Neural progenitor cell (in vitro differentiated cells): ENCODE results near the gene NRBF2. TPM values are rescaled to one million over a fixed set of nuclear protein-coding genes. Genes with fewer than 3 reads are reported as not detected.

ENCODE experiments used
- DNase-seq: peaks from one replicate; pipeline ENCODE4 v3.0.0-alpha.2; 2016; ENCODE audit warnings: low spot score
- H2AFZ ChIP-seq: fragments of 200-600 bp; sonication (generic); replicated peaks from 2 replicates; pipeline ENCODE4 v1.6.1; 2016; ENCODE audit warnings: antibody characterized with exemption
- H3F3A ChIP-seq: fragments of 200-600 bp; sonication (generic); 2 replicates; pipeline ENCODE4 v1.6.1; 2016; ENCODE audit warnings: antibody characterized with exemption, low read depth
- H3K27ac ChIP-seq: fragments of 200-600 bp; sonication (generic); 2 replicates; pipeline ENCODE4 v1.5.1; 2016; ENCODE audit warnings: mild to moderate bottlenecking
- H3K27me3 ChIP-seq: fragments of 200-600 bp; sonication (generic); 2 replicates; pipeline ENCODE4 v1.6.1; 2016; ENCODE audit warnings: mild to moderate bottlenecking, moderate library complexity
- H3K36me3 ChIP-seq: fragments of 200-600 bp; sonication (generic); 2 replicates; pipeline ENCODE4 v1.5.1; 2016
- H3K4me1 ChIP-seq: fragments of 200-600 bp; sonication (generic); 2 replicates; pipeline ENCODE4 v1.6.1; 2016; ENCODE audit warnings: mixed run types
- H3K4me2 ChIP-seq: fragments of 200-600 bp; sonication (generic); 2 replicates; pipeline ENCODE4 v1.6.1; 2016
- H3K4me3 ChIP-seq: fragments of 200-600 bp; sonication (generic); 2 replicates; pipeline ENCODE4 v1.5.1; 2016
- H3K79me2 ChIP-seq: fragments of 200-600 bp; sonication (generic); 2 replicates; pipeline ENCODE4 v1.6.1; 2016; ENCODE audit warnings: low read depth
- H3K9ac ChIP-seq: fragments of 200-600 bp; sonication (generic); 2 replicates; pipeline ENCODE4 v1.6.1; 2016
- H3K9me3 ChIP-seq: fragments of 200-600 bp; sonication (generic); 2 replicates; pipeline ENCODE4 v1.5.1; 2016; ENCODE audit warnings: low read depth
- H4K20me1 ChIP-seq: fragments of 200-600 bp; sonication (generic); 2 replicates; pipeline ENCODE4 v1.6.1; 2016; ENCODE audit warnings: low read depth
- H3K27ac Mint-ChIP-seq: 3 replicates; pipeline ENCODE4 v1.8.0; 2021; ENCODE audit warnings: mixed read lengths
- H3K27me3 Mint-ChIP-seq: 2 replicates; pipeline ENCODE4 v1.8.0; 2022; ENCODE audit warnings: low read depth, mild to moderate bottlenecking, inconsistent platforms, moderate library complexity, mixed read lengths; ENCODE audit not compliant: insufficient read depth
- H3K36me3 Mint-ChIP-seq: 3 replicates; pipeline ENCODE4 v1.8.0; 2021; ENCODE audit warnings: mixed read lengths
- H3K4me1 Mint-ChIP-seq: 3 replicates; pipeline ENCODE4 v1.8.0; 2021; ENCODE audit warnings: mixed read lengths
- H3K4me3 Mint-ChIP-seq: 3 replicates; pipeline ENCODE4 v1.8.0; 2021; ENCODE audit warnings: mild to moderate bottlenecking, moderate library complexity, mixed read lengths
- H3K9me3 Mint-ChIP-seq: 3 replicates; pipeline ENCODE4 v1.8.0; 2020; ENCODE audit warnings: mixed read lengths
- EZH2 ChIP-seq: fragments of 200-600 bp; sonication (generic); IDR thresholded peaks from 2 replicates; pipeline ENCODE4 v1.6.1; 2017; ENCODE audit warnings: antibody characterized with exemption, mild to moderate bottlenecking, moderate library complexity
- EZH2phosphoT487 ChIP-seq: fragments of 200-600 bp; sonication (generic); IDR thresholded peaks from 2 replicates; pipeline ENCODE4 v1.6.1; 2017; ENCODE audit warnings: antibody characterized with exemption
- total RNA-seq: library from RNA; depleted of rRNA; stranded (reverse); fragments of >200 nt; gene quantifications from 2 replicates; pipeline ENCODE4 v1.2.3, GENCODE V29; 2015; ENCODE audit warnings: low replicate concordance
- TF ChIP-seq, protein P1 (sequence below): fragments of 200-600 bp; sonication (generic); IDR thresholded peaks from 2 replicates; pipeline ENCODE4 v1.5.1; 2017; ENCODE audit warnings: antibody characterized with exemption, mild to moderate bottlenecking

Gene NRBF2
- total RNA-seq, 1 donor from 2014 or later = 37.8 TPM

DNA sequence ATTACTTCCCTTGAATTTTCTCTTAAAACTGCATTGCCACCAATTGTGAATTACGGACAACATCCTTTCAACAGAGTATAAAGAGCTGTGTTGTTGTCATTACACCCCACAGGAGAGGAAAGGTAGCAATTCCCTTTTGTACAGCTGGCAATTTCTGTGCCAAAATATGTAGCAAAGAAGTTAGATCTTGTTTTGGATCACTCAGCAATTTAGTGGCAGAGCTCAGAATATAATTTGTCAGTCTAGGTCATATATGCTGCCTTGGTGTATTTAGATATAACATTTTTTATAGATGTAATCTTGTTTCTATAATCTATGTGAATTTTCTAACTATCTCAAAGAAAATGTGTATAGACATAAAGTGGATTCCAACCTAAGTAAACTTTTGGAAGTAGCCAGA, 38.8 kb downstream of the NRBF2 start:
- no peaks in the 10 kb centered on the region for H3K27me3 Mint-ChIP-seq
- DNase-seq = no peak
- no peak overlapping the region for H3K4me3 ChIP-seq
- peaks cover 7% of the 10 kb centered on the region for H3K79me2 ChIP-seq
- no peaks in the 10 kb centered on the region for H3K9me3 Mint-ChIP-seq
- peaks cover 25% of the 10 kb centered on the region for H3K36me3 Mint-ChIP-seq
- H3F3A ChIP-seq = peaks cover 19% of the 10 kb centered on the region
- H3K9ac ChIP-seq = no peak overlapping the region
- no peaks in the 10 kb centered on the region for H4K20me1 ChIP-seq
- no peak overlapping the region for H2AFZ ChIP-seq
- no peaks in the 10 kb centered on the region for H3K9me3 ChIP-seq
- H3K4me3 Mint-ChIP-seq = no peak overlapping the region
- H3K27ac ChIP-seq = no peak overlapping the region
- peaks cover 22% of the 10 kb centered on the region for H3K36me3 ChIP-seq
- no peak overlapping the region for H3K4me2 ChIP-seq
- H3K27me3 ChIP-seq = no peaks in the 10 kb centered on the region
- no peaks in the 10 kb centered on the region for H3K4me1 Mint-ChIP-seq
- no peaks in the 10 kb centered on the region for H3K4me1 ChIP-seq
- TF ChIP-seq, protein P1, sequence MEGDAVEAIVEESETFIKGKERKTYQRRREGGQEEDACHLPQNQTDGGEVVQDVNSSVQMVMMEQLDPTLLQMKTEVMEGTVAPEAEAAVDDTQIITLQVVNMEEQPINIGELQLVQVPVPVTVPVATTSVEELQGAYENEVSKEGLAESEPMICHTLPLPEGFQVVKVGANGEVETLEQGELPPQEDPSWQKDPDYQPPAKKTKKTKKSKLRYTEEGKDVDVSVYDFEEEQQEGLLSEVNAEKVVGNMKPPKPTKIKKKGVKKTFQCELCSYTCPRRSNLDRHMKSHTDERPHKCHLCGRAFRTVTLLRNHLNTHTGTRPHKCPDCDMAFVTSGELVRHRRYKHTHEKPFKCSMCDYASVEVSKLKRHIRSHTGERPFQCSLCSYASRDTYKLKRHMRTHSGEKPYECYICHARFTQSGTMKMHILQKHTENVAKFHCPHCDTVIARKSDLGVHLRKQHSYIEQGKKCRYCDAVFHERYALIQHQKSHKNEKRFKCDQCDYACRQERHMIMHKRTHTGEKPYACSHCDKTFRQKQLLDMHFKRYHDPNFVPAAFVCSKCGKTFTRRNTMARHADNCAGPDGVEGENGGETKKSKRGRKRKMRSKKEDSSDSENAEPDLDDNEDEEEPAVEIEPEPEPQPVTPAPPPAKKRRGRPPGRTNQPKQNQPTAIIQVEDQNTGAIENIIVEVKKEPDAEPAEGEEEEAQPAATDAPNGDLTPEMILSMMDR = no peak
- TF ChIP-seq EZH2phosphoT487 = no peak
- TF ChIP-seq EZH2 = no peak
- no peak overlapping the region for H3K27ac Mint-ChIP-seq

DNA sequence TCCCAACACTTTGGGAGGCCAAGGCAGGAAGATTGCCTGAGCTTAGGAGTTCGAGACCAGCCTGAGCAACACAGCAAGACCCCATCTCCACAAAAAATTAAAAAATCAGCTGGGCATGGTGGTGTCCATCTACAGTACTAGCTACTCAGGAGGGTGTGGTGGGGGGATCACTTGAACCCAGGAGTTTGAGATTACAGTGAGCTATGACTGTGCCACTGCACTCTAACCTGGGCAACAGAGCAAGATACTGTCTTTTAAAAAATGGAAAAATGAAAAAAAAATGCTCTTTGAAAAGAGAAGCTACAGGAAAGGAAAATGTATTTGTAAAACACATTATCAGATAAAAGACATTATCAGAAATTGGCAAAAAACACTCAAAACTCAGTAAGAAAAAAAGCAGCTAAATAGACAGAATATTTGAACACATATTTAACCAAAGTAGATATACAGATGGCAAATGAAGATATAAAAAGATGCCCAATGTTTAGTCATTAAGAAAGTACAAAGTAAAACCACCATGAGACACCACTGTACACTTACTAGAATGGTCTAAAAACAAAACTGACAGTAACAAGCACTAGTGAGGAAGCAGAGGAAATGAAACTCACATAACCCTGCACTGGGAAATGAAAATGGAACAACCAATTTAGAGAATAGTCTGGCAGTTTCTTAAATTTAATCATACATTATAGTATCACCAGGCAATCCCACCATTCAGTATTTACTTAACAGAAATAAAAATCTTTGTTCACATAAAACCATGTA, 40.5 kb downstream of the NRBF2 start:
- H3K4me3 ChIP-seq = no peak overlapping the region

GRCh38 chr10:63175534-63175933, 42.4 kb downstream of the NRBF2 start:
- Mint-ChIP-seq H3K9me3 (no peaks in the 10 kb centered on the region), H3K36me3 (peaks cover 31% of the 10 kb centered on the region), H3K4me3 (no peak overlapping the region), H3K27ac (no peak overlapping the region), H3K4me1 (no peaks in the 10 kb centered on the region), H3K27me3 (no peaks in the 10 kb centered on the region)
- H3K4me2 ChIP-seq = no peak overlapping the region
- H3K9ac ChIP-seq = no peak overlapping the region
- H3K4me1 ChIP-seq = no peaks in the 10 kb centered on the region
- H3K4me3 ChIP-seq = no peak overlapping the region
- no peak for DNase-seq
- H3F3A ChIP-seq = no peaks in the 10 kb centered on the region
- H4K20me1 ChIP-seq = no peaks in the 10 kb centered on the region
- peaks cover 32% of the 10 kb centered on the region for H3K36me3 ChIP-seq
- H3K27me3 ChIP-seq = no peaks in the 10 kb centered on the region
- H3K9me3 ChIP-seq = no peaks in the 10 kb centered on the region
- no peak overlapping the region for H2AFZ ChIP-seq
- peaks cover 7% of the 10 kb centered on the region for H3K79me2 ChIP-seq
- no peak overlapping the region for H3K27ac ChIP-seq
- TF ChIP-seq EZH2 = no peak
- no peak for TF ChIP-seq EZH2phosphoT487
- TF ChIP-seq, protein P1 = no peak

More for the DNA sequence above, 40.5 kb downstream of the NRBF2 start:
- TF ChIP-seq EZH2 (no peak), EZH2phosphoT487 (no peak)
- TF ChIP-seq, protein P1 = no peak
- H3K4me1 Mint-ChIP-seq = no peaks in the 10 kb centered on the region
- no peak overlapping the region for H3K4me2 ChIP-seq
- no peaks in the 10 kb centered on the region for H4K20me1 ChIP-seq
- no peaks in the 10 kb centered on the region for H3K4me1 ChIP-seq
- no peaks in the 10 kb centered on the region for H3K27me3 Mint-ChIP-seq
- peaks cover 33% of the 10 kb centered on the region for H3K36me3 ChIP-seq
- H2AFZ ChIP-seq = no peak overlapping the region
- no peaks in the 10 kb centered on the region for H3K27me3 ChIP-seq
- H3F3A ChIP-seq = peaks cover 14% of the 10 kb centered on the region
- no peak overlapping the region for H3K4me3 Mint-ChIP-seq
- no peak for DNase-seq
- peaks cover 7% of the 10 kb centered on the region for H3K79me2 ChIP-seq
- H3K9me3 ChIP-seq = no peaks in the 10 kb centered on the region
- no peaks in the 10 kb centered on the region for H3K9me3 Mint-ChIP-seq
- H3K27ac ChIP-seq = no peak overlapping the region
- no peak overlapping the region for H3K9ac ChIP-seq
- H3K36me3 Mint-ChIP-seq = peaks cover 32% of the 10 kb centered on the region
- H3K27ac Mint-ChIP-seq = no peak overlapping the region
